ENCODE measurements around the gene PPP6R3. TPM values are rescaled to one million over a fixed set of nuclear protein-coding genes. Genes with fewer than 3 reads are reported as not detected.

PPP6R3 gene
- total and polyA plus RNA-seq, 8 donors, result 19.5 to 236 (median 103) TPM

DNA sequence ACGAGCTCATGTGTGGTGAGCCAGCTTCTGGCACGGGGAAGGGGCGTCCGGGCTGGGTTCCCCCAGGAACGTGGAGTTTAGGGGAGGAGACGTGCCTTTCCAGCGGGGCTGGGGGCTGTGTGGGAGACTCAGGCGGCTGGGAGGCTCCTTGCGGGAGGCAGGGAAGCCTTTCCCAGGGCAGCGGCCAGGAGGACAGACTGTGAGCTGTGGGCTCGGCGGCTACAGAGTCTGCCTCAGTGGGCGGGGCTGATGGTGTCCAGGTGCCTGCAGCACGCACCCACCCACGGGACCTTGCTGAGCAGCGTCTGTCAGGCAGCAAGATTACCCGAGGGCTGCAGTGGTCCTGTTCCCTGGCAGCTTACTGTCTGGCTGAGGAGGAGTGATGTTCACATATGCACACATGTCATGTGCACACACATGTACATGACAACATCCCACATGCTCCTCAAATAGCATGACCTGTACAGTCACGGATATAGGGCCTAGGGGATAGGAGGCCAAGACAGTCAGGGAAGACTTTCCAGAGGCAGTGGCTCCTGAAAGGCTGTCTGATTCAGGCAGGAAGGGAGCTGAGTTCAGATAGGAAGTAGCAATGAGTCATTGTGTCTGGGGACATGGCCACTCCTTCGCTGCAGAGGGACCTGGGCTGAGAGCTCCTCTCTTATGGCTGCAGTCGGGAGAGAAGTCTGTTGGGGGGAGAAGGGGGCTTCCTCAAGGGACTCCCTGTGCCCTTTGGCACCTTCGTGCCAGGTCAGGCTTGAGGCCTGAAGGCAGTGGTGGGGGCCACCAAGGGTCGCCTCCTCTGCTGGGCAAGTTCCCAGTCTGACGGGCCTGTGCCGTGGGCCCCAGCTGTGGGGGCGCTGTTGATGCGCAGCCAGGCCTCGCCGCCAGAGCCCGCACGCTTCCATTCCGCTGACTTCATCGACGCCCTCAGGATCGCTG, 23.3 kb upstream of the PPP6R3 start:
- intact Hi-C loops (cut with DNase I; ENCODE audit: low total_unique reads), result no loop called here

DNA sequence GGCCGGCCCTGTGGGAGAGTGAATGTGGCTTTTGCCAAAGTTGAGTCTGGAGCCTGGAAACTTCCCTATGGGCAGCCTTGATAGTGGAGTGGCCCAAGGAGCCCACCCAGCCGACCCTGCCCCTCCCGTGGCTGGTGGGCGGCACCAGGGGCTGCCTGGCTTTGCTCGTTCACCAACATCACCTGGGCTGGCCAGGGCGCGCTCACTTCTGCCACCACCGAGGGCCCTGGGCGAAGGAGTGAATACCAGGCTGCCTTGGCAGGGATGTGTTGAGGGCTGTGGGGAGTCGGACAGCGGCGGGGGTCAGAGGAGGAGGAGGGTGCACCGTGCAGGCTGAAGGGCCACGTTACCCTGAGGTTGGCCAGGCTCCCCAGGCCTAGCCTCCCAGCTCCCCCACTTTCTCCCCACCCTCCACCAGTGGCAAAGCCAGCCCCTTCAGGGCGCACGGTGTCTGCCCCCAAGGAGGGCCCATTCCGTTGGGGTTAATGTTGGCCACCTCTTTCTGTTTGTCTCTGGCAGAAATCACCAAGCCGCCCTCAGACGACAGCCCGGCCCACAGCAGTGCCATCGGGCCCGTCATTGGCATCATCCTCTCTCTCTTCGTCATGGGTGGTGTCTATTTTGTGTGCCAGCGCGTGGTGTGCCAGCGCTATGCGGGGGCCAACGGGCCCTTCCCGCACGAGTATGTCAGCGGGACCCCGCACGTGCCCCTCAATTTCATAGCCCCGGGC, 22.5 kb upstream of the PPP6R3 start:
- Histone ChIP-seq H3K4me3 (no peak overlapping the region), H3K4me1 (peaks cover 0 to 38% (median 16%) of the 10 kb centered on the region in 4 donors), H3K9me3 (no peaks in the 10 kb centered on the region), H3K27ac (peak overlapping the region in 3 of 5 donors; percentile 7 to 74 (median 49)), H3K27me3 (no peaks in the 10 kb centered on the region), H3K36me3 (peaks cover 38 to 99% (median 96%) of the 10 kb centered on the region in 4 donors)
- no peak for DNase-seq
- 90 to 93% (median 91%) methylated on average over 13 to 34 of the region's 34 CpGs for WGBS, 5 donors
- intact Hi-C loops (cut with DNase I; ENCODE audit: low total_unique reads), result no loop called here
- TF ChIP-seq, protein P1, sequence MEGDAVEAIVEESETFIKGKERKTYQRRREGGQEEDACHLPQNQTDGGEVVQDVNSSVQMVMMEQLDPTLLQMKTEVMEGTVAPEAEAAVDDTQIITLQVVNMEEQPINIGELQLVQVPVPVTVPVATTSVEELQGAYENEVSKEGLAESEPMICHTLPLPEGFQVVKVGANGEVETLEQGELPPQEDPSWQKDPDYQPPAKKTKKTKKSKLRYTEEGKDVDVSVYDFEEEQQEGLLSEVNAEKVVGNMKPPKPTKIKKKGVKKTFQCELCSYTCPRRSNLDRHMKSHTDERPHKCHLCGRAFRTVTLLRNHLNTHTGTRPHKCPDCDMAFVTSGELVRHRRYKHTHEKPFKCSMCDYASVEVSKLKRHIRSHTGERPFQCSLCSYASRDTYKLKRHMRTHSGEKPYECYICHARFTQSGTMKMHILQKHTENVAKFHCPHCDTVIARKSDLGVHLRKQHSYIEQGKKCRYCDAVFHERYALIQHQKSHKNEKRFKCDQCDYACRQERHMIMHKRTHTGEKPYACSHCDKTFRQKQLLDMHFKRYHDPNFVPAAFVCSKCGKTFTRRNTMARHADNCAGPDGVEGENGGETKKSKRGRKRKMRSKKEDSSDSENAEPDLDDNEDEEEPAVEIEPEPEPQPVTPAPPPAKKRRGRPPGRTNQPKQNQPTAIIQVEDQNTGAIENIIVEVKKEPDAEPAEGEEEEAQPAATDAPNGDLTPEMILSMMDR (IDR thresholded peaks at IDR 0.05), result no peak
- TF ChIP-seq POLR2AphosphoS5 (IDR thresholded peaks at IDR 0.05) (no peak), POLR2A (IDR thresholded peaks at IDR 0.05) (no peak), EP300 (IDR thresholded peaks at IDR 0.05) (no peak)

More for the DNA sequence above, 23.3 kb upstream of the PPP6R3 start:
- Histone ChIP-seq H3K4me1 (peaks cover 0 to 38% (median 16%) of the 10 kb centered on the region in 4 donors), H3K9me3 (no peaks in the 10 kb centered on the region), H3K4me3 (no peak overlapping the region), H3K27me3 (no peaks in the 10 kb centered on the region), H3K27ac (peak overlapping the region in 3 of 5 donors; percentile 7 to 74 (median 49)), H3K36me3 (peaks cover 42 to 99% (median 97%) of the 10 kb centered on the region in 4 donors)
- TF ChIP-seq POLR2AphosphoS5 (IDR thresholded peaks at IDR 0.05), result peak in 1 of 3 donors; percentile 5
- no peak for TF ChIP-seq POLR2A (IDR thresholded peaks at IDR 0.05)
- no peak for DNase-seq
- WGBS, 5 donors, result 82 to 93% (median 84%) methylated on average over 21 to 34 of the region's 34 CpGs

DNA sequence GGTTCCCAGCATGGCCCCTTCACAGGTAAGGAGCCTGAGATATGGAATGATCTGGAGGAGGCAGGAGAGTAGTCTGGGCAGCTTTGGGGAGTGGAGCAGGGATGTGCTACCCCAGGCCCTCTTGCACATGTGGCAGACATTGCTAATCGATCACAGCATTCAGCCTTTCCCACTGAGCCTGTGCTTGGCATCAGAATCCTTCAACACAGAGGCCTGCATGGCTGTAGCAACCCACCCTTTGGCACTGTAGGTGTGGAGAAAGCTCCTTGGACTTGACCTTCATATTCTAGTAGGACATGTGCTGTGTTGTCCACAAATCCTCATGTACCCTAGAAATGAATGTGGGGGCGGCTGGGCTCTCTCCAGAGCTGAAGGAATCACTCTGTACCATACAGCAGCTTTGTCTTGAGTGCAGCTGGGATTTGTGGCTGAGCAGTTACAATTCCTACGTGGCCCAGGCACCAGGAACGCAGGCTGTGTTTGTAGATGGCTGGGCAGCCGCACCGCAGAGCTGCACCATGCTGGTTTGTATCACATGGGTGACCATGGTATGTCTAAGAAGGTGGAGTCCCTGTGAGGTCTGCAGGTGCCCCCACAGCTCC, 21.8 kb upstream of the PPP6R3 start:
- peak overlapping the region in 4 of 5 donors; percentile 42 to 74 (median 50) for H3K27ac ChIP-seq

DNA sequence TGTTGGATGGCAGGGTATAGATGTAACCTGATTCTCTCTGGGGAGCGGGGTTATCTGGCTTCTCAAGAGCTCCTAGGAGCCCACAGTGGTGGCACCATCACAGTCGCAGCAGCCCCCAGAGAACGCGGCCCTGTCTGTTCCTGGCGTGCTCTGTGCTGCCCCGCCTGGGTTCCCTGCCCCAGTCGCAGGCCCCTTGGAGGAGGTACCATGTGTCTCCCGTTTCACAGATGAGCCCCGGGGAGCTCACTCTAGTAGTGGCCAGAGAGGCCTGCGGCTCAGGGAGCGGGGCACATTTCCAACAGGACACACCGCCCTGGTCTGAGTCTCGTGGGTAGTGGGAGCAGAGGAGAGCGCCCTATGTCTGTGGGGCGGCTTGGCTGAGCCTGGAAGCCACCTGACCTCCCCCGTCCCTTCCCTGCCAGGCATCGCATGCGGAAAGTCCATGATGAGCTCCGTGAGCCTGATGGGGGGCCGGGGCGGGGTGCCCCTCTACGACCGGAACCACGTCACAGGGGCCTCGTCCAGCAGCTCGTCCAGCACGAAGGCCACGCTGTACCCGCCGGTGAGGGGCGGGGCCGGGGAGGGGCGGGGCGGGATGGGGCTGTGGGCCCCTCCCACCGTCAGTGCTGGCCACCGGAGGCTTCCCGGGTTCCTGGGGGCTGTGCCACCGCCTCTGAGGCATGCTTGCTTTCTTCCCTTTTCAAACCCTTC, 21.0 kb upstream of the PPP6R3 start:
- Histone ChIP-seq H3K4me3 (no peak overlapping the region), H3K36me3 (peaks cover 25 to 90% (median 83%) of the 10 kb centered on the region in 4 donors), H3K27me3 (no peaks in the 10 kb centered on the region), H3K27ac (peak overlapping the region; percentile 4 to 74 (median 52)), H3K4me1 (peaks cover 0 to 38% (median 16%) of the 10 kb centered on the region in 4 donors), H3K9me3 (no peaks in the 10 kb centered on the region)
- peak in 1 of 2 donors; percentile 46 for DNase-seq
- intact Hi-C loops (cut with DNase I; ENCODE audit: low total_unique reads), result no loop called here
- 59 to 72% (median 69%) methylated on average over 24 to 38 of the region's 38 CpGs for WGBS, 5 donors
- TF ChIP-seq POLR2AphosphoS5 (IDR thresholded peaks at IDR 0.05) (no peak), EP300 (IDR thresholded peaks at IDR 0.05) (no peak), POLR2A (IDR thresholded peaks at IDR 0.05) (no peak)
- TF ChIP-seq, protein P1 (IDR thresholded peaks at IDR 0.05), result no peak

More for the DNA sequence above, 21.8 kb upstream of the PPP6R3 start:
- TF ChIP-seq, protein P1 (IDR thresholded peaks at IDR 0.05), result no peak
- TF ChIP-seq POLR2AphosphoS5 (IDR thresholded peaks at IDR 0.05), result no peak
- no peak for DNase-seq
- H3K36me3 ChIP-seq, result peaks cover 32 to 96% (median 90%) of the 10 kb centered on the region in 4 donors
- no peaks in the 10 kb centered on the region for H3K9me3 ChIP-seq
- peaks cover 0 to 38% (median 16%) of the 10 kb centered on the region in 4 donors for H3K4me1 ChIP-seq
- no peaks in the 10 kb centered on the region for H3K27me3 ChIP-seq
- 84 to 93% (median 90%) methylated on average over 5 to 6 of the region's 6 CpGs for WGBS, 5 donors
- H3K4me3 ChIP-seq, result no peak overlapping the region
- intact Hi-C loops (cut with DNase I; ENCODE audit: low total_unique reads), result no loop called here

Data from stomach (tissue), 9 donors.